Stimulated activated CD4-positive, alpha-beta T cell treated with anti-CD3 and anti-CD28 coated beads, Interleukin-12 subunit alpha, Interleukin-12 subunit beta, amount 100 ng/mL, for 24 hours (primary cell): ENCODE results near the gene MBOAT7.
"Not testable (repeated sequence)": the region's sequence is repeated elsewhere in the genome, so short reads cannot be mapped to it uniquely, and the experiment has no call there.

ENCODE experiments used
- DNase-seq, 2 experiments: peaks; one replicate each; pipeline ENCODE4 v3.0.0-alpha.2; 2020; ENCODE audit warnings: low read depth in 2 of 2

The MBOAT7 gene

DNA sequence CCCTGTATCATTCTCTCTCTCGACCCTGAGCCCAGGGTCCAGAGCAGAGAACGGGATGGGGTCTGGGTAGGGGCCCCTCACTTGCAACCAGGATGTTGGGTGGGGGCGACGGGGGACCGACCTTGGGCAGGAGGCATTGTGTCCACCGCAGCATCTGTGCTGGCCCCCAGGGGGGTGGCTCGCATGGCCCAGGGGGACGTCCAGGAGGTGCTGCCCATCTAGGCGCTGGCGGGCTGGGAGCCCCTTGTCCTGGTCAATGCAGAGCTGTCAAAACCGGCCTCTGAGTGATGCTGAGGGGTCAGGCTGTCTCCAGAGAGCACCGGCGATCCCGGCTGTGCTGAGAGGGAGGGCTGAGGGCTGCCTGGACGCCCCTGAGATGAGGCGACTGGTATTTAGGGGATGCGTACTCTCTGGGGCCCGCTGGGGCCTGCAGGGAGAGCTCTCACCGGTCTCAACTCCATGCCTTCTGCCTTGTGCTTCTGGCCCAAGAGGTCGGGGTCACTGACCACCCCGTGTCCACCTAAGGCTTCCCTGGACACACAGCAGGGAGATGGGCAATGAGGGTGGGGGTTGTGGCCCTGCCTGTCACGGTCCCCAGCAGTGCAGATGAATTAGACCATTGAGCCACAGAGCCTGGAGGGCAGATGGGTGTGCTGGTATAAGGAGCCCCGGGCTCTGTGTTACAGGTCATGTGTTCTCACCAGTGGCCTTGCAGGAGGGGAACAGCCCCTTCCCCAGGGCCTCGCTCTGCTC is 19.9 kb upstream of the MBOAT7 start:
- DNase-seq: no peak

DNA sequence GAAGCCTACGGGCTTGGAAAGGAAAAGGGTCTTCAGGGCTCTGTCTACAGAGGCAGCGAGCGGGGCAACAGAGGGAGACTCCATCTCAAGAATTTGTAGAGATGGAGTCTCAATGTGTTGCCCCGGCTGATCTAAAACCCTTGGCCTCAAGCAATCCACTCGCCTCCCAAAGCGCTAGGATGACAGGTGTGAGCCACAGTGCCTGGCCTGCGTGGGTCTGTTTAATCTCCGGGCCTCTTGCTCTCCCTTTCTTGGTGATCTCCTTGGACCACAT is 19.3 kb upstream of the MBOAT7 start:
- no peak for DNase-seq

DNA sequence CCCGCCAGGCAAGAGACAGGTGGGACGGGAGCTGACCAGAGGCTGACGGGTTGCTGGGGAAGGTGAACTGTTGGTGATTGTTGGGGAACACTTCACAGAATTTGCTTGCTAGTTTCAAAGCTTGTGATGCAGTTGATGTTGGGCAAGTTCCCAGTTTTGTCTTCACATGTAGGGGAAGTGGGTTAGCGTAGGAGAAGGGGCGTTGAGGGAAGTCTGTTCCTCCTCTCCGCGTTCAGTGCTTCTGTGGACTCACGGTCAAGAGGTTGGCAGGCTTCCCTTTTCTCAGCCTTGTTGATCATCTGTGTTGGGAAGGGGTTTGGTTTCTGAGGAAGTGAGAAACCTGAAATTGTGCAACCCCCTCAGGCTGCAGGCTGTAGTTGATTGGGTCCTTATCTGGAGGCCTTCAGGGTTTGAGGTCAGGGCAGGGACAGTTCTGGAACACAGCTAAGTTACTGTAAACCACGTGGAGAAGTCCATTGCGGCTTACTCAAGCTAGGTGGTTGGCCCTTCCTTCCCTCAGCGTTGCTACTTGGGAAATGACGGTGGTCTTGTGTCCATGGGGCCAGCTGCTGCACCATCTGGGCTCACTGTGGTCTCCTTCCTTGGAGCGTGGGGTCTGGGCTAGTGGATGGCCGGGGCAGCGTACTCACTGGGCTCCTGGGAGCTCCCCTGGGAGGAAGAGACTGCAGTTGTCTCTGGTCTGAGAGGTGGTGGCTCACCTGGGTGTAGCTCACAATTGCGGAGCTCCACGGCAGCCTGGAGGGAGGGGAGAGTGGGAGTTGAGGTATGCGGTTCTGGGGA is 18.8 kb upstream of the MBOAT7 start:
- DNase-seq: peak in 1 of 2 experiments; percentile 40

DNA sequence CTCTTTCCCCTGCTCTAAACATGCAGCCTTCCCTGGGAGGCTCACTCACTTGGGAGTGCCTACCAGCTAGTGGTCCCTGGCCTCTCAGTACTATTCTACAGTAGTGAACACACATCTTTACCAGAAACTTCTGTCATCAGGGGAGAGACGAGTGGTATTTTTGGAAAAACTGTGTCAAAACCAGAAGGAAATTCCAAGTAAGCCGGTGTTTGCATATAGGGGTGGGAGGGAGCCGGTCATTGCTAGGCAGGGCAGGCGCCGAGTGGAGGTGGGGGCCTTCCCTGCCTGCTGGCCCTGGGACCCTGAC is 18.2 kb upstream of the MBOAT7 start:
- no peak for DNase-seq

DNA sequence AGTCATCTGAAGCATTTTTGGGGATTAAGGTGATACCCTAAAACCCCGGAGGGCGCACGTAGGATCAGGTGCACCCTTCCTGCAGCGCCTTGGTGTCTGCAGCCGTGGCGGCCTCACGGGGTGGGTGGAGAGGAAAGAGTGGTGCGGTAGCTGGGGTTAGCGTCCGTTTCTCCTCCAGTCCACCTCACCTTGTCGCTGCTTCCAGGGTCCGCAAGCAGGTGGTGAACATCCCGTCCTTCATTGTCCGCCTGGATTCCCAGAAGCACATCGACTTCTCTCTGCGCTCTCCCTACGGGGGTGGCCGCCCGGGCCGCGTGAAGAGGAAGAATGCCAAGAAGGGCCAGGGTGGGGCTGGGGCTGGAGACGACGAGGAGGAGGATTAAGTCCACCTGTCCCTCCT is 17.8 kb upstream of the MBOAT7 start:
- not testable (repeated sequence) for DNase-seq

DNA sequence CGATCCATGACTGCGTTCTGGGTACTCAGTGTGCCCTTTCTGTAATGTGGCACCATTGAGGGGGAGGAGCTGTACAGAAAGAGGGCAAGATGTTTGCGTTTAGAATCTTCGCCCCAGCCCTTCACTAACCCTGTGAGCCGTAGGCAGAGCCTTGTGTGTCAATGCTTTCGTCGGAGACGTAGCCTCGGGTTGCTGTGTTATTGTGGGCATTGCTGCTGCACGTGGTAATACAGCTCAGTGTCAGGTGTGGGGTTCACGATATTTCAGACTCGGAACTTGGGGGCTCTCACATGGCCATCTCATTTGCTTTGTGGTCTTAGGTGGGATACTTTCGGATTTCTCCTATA is 17.4 kb upstream of the MBOAT7 start:
- no peak for DNase-seq

DNA sequence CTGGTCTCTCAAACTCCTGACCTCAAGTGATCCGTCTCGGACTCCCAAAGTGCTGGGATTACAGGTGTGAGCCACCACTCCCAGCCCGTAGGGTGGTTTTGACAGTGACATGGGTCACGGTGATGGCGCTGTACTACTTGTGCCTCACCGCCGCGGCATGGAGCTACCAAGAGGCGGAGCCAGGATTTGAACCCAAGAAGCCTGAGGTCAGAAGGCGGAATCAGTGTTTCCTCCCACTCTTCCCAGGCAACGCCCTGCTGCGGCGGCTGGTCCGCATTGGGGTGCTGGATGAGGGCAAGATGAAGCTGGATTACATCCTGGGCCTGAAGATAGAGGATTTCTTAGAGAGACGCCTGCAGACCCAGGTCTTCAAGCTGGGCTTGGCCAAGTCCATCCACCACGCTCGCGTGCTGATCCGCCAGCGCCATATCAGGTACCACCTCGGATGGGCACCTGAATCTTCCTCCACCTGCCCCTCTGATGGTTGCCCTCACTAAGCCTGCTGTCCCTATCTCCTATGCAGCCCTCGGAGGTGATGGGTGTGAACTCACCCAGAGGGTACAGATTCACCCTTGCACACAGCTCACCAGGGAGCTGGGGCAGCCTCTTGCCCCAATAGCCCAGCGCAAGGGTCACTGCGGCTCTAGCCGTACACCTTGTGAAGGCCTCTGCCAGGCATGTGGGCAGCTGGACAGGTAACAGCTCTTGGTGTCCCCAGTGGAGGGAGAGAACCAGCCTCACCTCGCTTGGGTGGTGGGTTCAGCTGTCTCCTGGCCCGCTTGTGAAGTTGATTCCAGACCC is 16.9 kb upstream of the MBOAT7 start:
- no peak for DNase-seq

DNA sequence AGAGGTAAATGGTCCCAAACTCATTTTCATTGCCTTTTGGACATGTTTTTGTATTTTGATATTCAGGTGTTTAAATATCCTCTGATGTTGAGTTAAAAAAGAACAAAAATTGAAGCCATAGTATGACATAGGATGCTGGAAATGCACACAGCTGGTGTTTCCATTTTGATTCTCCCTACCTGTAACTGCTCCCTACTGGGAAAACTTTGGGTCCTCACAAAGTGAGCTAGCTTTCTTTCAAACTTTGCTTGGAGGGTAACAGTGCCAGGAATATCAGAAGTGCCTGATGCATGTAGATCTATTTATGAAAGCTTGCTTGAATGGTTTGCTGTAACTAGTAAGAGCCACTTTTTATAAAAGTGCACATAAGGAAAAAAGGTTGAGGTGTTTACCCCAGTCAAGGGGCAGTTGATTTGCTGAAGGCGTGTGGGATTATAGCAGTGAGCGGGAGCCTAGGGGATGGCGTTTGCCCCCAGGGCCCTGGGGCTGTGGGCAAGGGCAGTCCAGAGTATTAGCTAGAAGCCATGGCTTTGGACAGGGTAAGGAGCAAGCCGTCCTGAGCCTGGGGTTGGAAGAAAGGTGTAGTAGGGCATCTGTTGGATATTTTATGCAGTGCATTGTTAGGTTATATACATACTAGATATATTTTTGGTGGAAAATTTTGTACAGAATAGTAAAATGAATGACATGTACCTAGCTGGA is 15.5 kb upstream of the MBOAT7 start:
- no peak for DNase-seq

DNA sequence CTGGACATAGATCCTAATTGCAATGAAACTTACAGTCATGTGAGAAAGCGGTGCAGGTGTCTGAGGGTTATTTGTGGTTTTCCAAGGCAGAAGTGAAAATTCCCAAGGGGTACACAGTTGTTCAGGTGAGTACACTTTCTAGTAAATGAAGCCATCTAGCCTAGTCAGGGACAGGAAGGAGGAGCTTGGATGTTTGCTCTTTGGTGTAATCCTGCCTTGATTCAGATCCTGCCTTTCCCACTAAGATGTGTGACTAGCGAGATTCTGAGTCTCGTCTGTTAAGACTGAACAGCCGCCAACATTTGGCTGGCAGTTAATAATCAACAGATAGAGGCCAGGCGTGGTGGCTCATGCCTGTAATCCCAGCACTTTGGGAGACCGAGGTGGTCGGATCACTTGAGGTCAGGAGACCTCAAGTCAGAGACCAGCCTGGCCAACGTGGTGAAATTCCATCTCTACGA is 13.8 kb upstream of the MBOAT7 start:
- DNase-seq: no peak

DNA sequence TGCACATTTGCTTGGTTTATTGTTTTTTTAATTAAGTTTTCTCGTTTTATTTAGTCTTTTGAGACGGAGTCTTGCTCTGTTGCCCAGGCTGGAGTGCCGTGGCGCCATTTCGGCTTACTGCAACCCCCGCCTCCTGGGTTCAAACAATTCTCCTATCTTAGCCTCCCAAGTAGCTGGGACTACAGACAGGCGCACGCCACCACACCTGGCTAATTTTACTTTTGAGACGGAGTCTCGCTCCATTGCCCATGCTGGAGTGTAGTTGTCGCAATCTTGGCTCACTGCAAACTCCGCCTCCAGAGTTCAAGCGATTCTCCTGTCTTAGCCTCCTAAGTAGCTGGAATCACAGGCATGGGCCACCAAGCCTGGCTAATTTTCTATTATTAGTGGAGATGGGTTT is 12.6 kb upstream of the MBOAT7 start:
- DNase-seq: no peak

DNA sequence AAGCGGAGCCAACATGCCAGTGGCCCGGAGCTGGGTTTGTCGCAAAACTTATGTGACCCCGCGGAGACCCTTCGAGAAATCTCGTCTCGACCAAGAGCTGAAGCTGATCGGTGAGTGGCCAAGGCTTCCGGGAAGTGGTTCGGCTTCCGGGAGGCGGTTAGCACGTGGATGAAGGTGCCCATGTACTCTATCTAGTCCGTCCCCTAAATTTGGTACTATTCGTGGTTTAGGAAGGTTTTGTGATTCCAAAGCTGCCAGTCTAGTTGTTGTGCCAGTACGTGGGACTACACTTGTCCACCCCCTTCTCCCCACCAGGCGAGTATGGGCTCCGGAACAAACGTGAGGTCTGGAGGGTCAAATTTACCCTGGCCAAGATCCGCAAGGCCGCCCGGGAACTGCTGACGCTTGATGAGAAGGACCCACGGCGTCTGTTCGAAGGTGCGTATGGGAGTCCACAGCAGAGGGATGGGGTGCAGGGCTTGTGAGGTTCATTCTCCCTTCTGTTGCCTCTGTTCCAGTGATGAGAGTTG is 11.9 kb upstream of the MBOAT7 start:
- DNase-seq: no peak

DNA sequence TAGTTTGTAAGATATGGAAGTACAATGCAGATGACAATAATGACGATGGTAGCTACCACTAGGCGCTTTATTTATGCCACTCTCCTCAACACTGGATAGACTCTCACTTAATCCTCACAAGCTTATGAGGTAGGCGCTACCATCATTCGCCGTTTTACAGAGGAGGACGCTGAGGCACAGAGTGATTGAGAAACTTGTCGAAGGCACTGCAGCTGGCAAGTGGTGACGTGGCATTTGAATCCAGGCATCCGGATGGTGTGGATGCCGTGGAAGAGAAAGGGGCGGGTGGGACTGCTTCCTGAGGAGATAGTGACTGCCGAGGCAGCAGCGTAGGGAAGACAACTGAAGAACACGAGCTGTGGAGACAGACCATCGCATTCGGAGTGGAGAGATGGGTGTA is 10.0 kb upstream of the MBOAT7 start:
- DNase-seq: no peak

DNA sequence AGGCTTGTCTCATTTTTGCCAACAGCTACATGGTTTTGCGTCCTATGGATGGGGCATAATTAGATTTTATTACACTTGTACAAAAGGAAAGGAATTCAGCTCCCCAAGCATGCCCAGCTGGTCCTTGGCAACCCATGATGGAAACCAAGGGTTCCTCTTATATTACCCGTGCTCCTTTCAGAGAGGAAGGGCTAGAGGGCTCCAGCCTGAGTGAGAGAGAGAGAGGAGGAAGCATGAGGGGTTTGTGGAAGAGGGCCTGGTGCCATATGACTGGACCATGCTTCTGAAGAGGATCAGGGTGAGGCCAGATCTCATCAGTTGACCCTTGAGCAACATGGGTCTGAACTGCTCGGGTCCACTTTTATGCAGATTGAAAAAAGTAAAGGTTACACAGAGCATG is 7.7 kb upstream of the MBOAT7 start:
- DNase-seq: no peak

DNA sequence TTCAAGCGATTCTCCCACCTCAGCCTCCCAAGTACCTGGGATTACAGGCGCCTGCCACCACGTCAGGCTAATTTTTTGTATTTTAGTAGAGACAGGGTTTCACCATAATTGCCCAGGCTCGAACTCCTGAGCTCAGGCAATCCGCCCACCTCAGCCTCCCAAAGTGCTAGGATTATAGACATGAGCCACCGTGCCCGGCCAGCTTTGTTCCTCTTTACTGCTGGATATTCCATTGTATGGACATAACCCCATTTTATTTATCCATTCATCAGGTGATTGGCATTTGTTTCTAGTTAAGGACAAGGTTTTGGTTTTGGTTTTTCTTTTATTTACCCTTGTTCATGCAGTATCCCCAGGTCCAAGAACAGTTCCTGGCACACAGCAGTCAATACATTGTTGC is 7.2 kb upstream of the MBOAT7 start:
- no peak for DNase-seq

DNA sequence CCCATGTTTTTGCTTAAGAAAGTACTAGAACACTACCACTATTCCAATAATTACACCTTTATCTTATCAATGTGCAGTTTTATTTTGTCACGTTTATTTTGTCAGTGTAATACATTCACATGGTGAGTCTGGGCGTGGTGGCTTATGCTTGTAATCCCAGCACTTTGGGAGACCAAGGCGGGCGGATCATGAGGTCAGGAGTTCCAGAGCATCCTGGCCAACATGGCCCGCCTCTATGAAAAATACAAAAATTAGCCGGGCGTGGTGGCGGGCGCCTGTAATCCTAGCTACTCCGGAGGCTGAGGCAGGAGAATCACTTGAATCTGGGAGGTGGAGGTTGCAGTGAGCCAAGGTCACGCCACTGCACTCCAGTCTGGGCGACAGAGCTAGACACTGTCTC is 5.1 kb upstream of the MBOAT7 start:
- DNase-seq: not testable (repeated sequence)

DNA sequence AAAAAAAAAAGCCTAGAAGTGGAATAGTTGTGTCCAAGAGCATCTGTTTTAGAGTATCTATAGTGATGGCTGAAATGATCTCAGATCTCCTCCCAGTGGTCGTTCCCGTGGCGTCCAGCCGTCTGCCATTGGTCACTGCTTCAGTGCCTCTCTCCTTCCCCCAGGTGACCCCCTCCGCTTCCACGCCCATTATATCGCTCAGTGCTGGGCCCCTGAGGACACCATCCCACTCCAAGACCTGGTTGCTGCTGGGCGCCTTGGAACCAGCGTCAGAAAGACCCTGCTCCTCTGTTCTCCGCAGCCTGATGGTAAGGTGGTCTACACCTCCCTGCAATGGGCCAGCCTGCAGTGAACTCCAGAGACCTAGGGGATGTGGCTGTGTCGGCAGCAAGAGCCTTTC is 3.6 kb upstream of the MBOAT7 start:
- DNase-seq: no peak

DNA sequence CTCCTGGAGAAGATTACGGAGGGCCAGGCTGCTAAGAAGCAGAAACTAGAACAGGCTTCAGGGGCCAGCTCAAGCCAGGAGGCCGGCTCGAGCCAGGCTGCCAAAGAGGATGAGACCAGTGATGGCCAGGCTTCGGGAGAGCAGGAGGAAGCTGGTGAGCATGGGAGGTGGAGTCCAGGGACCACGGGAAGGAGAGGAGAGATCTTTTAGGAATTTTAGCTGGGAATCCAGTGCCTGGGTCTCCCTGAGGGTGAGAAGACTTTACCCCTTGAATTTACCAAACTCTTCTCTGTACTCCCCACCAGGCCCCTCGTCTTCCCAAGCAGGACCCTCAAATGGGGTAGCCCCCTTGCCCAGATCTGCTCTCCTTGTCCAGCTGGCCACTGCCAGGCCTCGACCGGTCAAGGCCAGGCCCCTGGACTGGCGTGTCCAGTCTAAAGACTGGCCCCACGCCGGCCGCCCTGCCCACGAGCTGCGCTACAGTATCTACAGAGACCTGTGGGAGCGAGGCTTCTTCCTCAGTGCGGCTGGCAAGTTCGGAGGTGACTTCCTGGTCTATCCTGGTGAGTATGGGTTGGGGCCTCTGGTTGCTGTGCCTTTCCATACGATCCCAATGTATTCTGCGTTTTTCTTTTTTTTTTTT is 2.6 kb upstream of the MBOAT7 start:
- DNase-seq: no peak

DNA sequence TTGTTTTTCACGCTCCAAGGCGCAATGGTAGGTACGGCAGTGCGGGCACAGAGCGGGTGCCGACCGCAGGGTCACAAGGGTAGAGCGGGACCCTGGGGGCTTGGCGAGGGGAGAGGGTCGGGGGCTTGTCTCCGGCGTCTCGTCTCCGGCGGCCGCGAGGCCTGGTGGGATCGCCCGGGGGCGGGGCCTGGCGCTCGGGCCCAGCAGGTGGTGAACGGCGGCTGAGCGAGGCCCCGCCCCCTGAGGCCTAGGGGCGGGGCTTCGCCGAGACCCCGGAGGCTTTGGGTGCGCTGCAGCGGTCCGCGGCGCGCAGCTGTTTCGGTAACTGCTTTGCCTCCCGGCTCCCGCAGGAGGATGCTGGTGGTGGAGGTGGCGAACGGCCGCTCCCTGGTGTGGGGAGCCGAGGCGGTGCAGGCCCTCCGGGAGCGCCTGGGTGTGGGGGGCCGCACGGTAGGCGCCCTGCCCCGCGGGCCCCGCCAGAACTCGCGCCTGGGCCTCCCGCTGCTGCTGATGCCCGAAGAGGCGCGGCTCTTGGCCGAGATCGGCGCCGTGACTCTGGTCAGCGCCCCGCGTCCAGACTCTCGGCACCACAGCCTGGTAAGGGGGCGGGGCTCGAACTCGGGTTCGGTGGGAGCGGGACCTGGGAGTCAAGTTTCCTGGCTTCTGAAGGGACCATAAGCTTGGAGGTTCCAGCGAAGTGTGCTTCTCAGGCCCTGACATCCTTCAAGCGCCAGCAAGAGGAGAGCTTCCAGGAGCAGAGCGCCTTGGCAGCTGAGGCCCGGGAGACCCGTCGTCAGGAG is 1.8 kb upstream of the MBOAT7 start, which contains the start of gene TSEN34:
TSEN34 (plus strand) TSS at position 298 of the 800 bp plus-strand sequence; CDS start at position 355, 57 bp downstream.
- DNase-seq: peak; percentile 71 to 77

DNA sequence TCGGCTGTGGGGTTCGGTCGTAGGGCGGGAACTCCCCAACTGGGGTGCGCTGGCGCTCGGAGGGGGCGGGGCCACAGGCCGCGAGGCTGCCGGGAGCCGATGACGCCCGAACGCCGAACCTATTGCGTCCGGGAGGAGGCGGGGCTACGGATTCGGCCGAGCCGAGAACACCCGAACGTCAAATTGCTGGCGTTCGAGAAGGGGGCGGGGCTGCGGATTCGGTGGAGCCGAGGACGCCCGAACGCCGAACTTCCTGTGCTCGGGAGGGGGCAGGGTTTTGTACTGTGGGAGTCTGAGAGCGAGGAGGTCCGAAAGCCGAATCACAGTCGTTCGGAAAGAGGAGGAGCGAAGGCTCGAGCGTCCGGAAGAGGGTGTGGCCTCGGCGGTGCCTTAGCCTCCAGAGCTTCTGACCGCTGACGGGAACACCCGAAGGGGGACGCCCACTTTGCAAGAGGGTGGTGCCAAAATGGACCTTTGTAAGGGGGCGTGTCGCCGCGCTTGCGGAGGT is 1.2 kb upstream of the MBOAT7 start:
- DNase-seq: peak; percentile 99 to 100

DNA sequence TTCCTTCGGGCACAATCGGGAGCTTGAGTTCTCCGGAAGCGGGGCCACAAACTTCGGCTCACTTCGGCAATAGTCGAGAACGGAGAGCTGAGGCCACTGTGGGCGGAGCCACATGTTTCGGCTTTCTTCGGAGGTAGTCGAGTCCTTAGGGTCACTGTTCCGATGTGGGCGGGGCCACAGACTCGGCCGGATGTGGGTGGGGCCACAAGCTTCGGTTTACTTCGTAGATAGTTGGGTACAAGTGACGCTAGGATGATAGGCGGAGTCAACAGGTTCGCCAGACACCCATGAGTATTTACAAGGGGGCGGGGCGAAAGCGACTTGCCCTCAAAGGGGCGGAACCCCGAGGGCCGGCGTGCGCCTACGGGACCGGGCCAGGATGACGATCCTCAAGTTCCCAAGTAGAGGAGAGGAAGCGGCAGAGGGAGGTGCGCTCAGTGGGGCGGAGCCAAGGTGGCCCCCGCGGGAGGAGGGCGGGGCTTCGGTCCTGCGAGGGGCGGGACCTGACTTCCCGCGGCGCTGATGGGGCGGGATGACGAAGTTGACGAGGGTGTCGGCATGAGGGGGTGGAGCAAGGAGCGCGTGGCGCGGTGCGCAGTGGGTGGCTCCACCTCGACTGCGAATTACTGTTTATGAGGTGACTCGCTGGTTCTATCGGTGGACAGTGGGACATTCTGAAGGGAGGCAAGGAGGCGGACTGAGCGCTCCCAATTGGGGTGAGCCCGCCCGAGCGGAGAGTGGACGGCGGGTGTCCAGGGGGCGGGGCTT is 539 bp upstream of the MBOAT7 start:
- DNase-seq: peak; percentile 99 to 100
